Inflammatory macrophage treated with lipopolysaccharide for 1 hour (primary cell): ENCODE measurements around the gene MAP2K2.
A peak's percentile ranks its signal among the peaks of the same experiment; 100 is the strongest.
"Not testable (repeated sequence)": the region's sequence is repeated elsewhere in the genome, so short reads cannot be mapped to it uniquely, and the experiment has no call there.

Source experiments
- DNase-seq, 2 donors: peaks; one replicate each; pipeline ENCODE4 v3.0.0-alpha.2; 2020 to 2022

The MAP2K2 gene

GRCh38 chr19:4123615-4124568 lies at the start of gene MAP2K2:
Gene MAP2K2 (minus strand): TSS chr19:4124122. CDS start chr19:4123875, 247 bp downstream.
- peak; percentile 88 to 97 for DNase-seq

GRCh38 chr19:4172861-4173473 lies 49.0 kb upstream of the MAP2K2 start:
- DNase-seq, result peak in 1 of 2 donors; percentile 53

GRCh38 chr19:4171676-4172075 lies 47.8 kb upstream of the MAP2K2 start:
- no peak for DNase-seq

- DNase-seq, result no peak
Measured at GRCh38 chr19:4164262-4164661, 40.3 kb upstream of the MAP2K2 start.

GRCh38 chr19:4161415-4162077 lies 37.6 kb upstream of the MAP2K2 start:
- no peak for DNase-seq

GRCh38 chr19:4157971-4158370 lies 34.0 kb upstream of the MAP2K2 start:
- DNase-seq, result not testable (repeated sequence)

- no peak for DNase-seq
Measured at GRCh38 chr19:4157164-4157563, 33.2 kb upstream of the MAP2K2 start.

GRCh38 chr19:4154571-4155312 lies 30.8 kb upstream of the MAP2K2 start:
- DNase-seq, result no peak

GRCh38 chr19:4152241-4152998 lies 28.5 kb upstream of the MAP2K2 start:
- DNase-seq, result no peak

GRCh38 chr19:4151623-4152022 lies 27.7 kb upstream of the MAP2K2 start:
- no peak for DNase-seq

GRCh38 chr19:4149518-4150288 lies 25.8 kb upstream of the MAP2K2 start:
- no peak for DNase-seq

GRCh38 chr19:4144666-4145249 lies 20.8 kb upstream of the MAP2K2 start:
- peak; percentile 34 for DNase-seq

- DNase-seq, result not testable (repeated sequence)
Measured at GRCh38 chr19:4142916-4143315, 19.0 kb upstream of the MAP2K2 start.

GRCh38 chr19:4140237-4140711 lies 16.4 kb upstream of the MAP2K2 start:
- DNase-seq, result peak; percentile 60 to 68

- peak; percentile 60 to 92 for DNase-seq
Measured at GRCh38 chr19:4139614-4140236, 15.8 kb upstream of the MAP2K2 start.

- no peak for DNase-seq
Measured at GRCh38 chr19:4138445-4138844, 14.5 kb upstream of the MAP2K2 start.

GRCh38 chr19:4136680-4137088 lies 12.8 kb upstream of the MAP2K2 start:
- peak in 1 of 2 donors; percentile 16 for DNase-seq

GRCh38 chr19:4135386-4135785 lies 11.5 kb upstream of the MAP2K2 start:
- DNase-seq, result peak; percentile 21 to 29

GRCh38 chr19:4134351-4134750 lies 10.4 kb upstream of the MAP2K2 start:
- no peak for DNase-seq
